HG03469 (cell line): ENCODE results near the gene NEUROG1.
"Not testable (repeated sequence)": the region's sequence is repeated elsewhere in the genome, so short reads cannot be mapped to it uniquely, and the experiment has no call there.

Source experiments
- ATAC-seq: cut with Tn5 transposase; IDR thresholded peaks from one replicate; pipeline ENCODE4 v1.9.1; 2021; ENCODE audit warnings: mild to moderate bottlenecking, moderate library complexity, moderate number of reproducible peaks; ENCODE audit not compliant: unreplicated experiment

The NEUROG1 gene

GRCh38 chr5:135497971-135498636 is 37.7 kb downstream of the NEUROG1 start:
- no peak for ATAC-seq

GRCh38 chr5:135495531-135495930 is 40.2 kb downstream of the NEUROG1 start:
- not testable (repeated sequence) for ATAC-seq

- no peak for ATAC-seq
These were observed 41.6 kb downstream of the NEUROG1 start for GRCh38 chr5:135494196-135494595.

GRCh38 chr5:135493406-135494180 is 42.2 kb downstream of the NEUROG1 start:
- no peak for ATAC-seq

- ATAC-seq: no peak
These were observed 43.5 kb downstream of the NEUROG1 start for GRCh38 chr5:135492319-135492626.

GRCh38 chr5:135491552-135492318 is 44.0 kb downstream of the NEUROG1 start:
- ATAC-seq: no peak

DNA sequence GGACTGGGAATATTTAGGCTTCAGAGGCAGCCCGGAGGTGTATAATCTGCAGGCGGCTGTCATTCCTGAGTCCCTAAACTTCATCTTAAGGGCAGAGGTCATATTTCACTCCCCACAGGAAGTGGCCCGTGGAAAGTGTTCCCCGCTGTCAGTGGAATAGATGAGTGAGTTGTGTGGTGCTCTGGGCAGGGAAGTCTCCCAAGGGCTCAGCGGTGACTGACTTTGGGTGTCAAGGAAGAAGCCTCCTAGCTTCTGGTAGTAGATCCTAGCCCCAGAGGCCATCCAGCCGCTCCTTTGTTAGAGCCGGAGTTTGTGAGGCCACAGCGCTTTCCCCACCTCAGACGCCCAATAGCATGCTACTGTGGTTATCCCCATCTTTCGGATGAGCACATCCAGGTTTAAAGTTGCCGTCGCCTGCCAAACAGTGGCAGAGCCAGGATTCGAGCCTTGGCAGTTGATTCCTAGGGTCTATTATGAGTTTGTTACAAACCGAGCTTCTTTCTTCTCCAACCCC is 44.7 kb downstream of the NEUROG1 start:
- ATAC-seq: no peak

GRCh38 chr5:135490245-135491037 is 45.3 kb downstream of the NEUROG1 start:
- ATAC-seq: no peak

- ATAC-seq: no peak
These were observed 46.1 kb downstream of the NEUROG1 start for GRCh38 chr5:135489466-135490244.

DNA sequence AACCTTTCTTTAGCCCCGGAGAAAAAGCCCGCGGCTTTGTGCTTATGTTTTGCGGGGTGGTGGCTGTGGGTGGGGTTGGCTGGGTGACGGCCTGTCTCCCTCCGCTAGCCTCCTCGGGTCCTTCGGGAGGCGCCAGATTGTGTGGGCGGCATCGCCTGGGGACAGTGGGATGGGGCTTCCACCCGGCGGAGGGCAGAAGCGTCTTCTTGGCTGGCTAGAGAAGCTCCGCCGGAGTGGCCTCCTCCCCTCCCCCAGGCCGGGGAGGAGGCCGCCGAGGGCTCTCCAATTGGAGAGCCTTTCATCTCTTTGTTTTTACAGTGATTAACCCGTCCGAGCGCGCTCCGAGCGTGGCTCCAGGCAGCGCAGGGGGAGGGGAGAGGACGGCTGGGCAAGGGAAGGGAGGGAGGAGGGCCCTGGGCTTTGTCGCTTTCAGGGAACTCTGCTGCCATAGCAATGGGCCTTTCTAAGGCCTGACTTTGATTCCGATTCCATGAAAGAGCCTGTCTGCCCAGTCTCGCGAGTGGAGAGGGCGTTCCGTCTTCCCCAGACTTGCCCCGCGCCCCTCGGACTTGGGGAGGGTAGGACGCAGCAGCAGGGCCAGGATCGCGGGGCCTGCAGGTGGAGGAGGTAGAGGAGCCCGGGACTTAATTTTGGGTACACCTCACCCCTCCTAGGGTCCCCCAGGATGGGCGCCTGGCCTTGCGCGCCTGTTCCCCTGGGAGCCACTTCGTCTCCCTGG is 46.9 kb downstream of the NEUROG1 start:
- no peak for ATAC-seq

GRCh38 chr5:135487839-135488514 is 47.8 kb downstream of the NEUROG1 start:
- ATAC-seq: no peak

DNA sequence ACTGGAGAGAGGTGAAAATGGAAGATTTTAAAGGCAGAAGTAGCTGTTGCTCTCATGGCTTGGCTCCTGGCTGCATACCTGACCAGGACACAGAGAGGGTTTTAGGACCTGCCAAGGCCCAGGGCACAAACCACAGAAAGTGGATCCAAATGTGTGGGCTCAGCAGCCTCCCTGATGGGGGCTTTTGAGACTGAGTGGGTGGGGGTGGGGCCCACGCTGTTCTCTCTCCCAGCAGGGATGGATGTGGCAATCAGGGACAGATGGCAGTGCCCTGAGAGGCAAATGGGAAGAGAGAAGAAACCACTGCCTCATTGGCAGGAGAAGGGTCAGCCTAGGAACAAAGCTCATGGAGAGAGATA is 48.7 kb downstream of the NEUROG1 start:
- ATAC-seq: no peak

GRCh38 chr5:135486131-135487036 is 49.4 kb downstream of the NEUROG1 start:
- ATAC-seq: no peak

- no peak for ATAC-seq
These were observed 51.1 kb downstream of the NEUROG1 start for GRCh38 chr5:135484674-135485086.
